Activated naive CD4-positive, alpha-beta T cell treated with anti-CD3 and anti-CD28 coated beads for 36 hours (primary cell): ENCODE results near the gene MBOAT1. TPM values are rescaled to one million over a fixed set of nuclear protein-coding genes. Genes with fewer than 3 reads are reported as not detected.
A peak's percentile ranks its signal among the peaks of the same experiment; 100 is the strongest.

Experiments used
- CTCF ChIA-PET: fragments of 350-600 bp; sonication (Branson Sonifier 250); formaldehyde crosslinking; loops from one replicate; lab custom pipeline; 2021; ENCODE audit warnings: antibody characterized with exemption; lab: Charles Lee
- DNase-seq: peaks from one replicate; pipeline ENCODE4 v3.0.0-alpha.2; 2020
- H3K27ac Mint-ChIP-seq: one replicate; pipeline ENCODE4 v1.8.0; 2021; ENCODE audit warnings: mild to moderate bottlenecking, mixed read lengths
- H3K27me3 Mint-ChIP-seq: one replicate; pipeline ENCODE4 v1.8.0; 2021; ENCODE audit warnings: low read depth, mixed read lengths
- H3K36me3 Mint-ChIP-seq: one replicate; pipeline ENCODE4 v1.8.0; 2021; ENCODE audit warnings: low read depth, mixed read lengths
- H3K4me1 Mint-ChIP-seq: one replicate; pipeline ENCODE4 v1.8.0; 2021; ENCODE audit warnings: low read depth, mixed read lengths
- H3K4me3 Mint-ChIP-seq: one replicate; pipeline ENCODE4 v1.8.0; 2021; ENCODE audit warnings: mild to moderate bottlenecking, moderate library complexity, mixed read lengths
- H3K9me3 Mint-ChIP-seq: one replicate; pipeline ENCODE4 v1.8.0; 2021; ENCODE audit warnings: mixed read lengths
- intact Hi-C: fragments of 100-400 bp; cut with micrococcal nuclease; formaldehyde crosslinking; loops from one replicate; pipeline ENCODE4 v1.15.1; 2023
- total RNA-seq, 2 experiments: library from RNA; stranded (reverse); gene quantifications; one replicate each; pipeline ENCODE4 v1.2.3, GENCODE V29; 2021

The MBOAT1 gene
- total RNA-seq, 2 experiments from 2014 or later = 6.3 to 7.3 TPM

DNA sequence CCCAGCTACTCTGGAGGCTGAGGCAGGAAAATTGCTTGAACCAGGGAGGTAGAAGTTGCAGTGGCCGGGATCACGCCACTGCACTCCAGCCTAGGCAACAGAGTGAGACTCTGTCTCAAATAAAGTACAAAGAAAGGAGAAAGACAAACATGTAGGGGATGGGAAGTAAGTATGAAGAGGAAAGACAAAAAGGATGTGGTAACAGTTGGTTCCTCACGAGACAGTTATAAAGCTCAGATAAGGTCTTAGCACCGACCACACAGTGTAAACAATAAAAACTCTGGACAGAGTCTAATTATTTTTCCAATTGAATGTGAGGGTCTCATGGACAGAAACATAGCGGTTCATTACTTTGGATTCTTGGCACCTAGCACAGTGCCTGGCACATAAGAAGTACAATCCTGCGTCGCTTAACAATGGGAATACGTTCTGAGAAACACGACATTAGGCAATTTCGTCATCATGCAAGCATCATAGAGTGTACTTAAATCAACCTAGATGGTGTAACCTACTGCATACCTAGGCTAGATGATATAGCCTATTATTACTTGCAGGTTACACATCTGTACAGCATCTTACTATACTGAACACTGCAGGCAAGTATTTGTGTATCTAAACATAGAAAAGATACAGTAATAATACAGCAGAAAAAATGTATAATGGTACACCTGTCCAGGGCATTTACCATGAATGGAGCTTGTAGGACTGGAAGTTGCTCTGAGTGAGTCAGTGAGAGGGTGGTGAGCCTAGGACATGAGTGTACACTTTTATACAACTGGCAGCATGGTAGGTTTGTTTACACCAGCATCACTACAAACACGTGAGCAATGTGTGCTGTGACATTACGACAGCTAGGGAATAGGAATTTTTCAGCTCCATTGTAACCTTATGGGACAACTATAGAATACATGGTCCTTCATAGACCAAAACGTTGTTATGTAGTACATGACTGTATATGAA, 38.2 kb downstream of the MBOAT1 start:
- H3K4me3 Mint-ChIP-seq = no peak overlapping the region
- peaks cover 23% of the 10 kb centered on the region for H3K4me1 Mint-ChIP-seq
- H3K27ac Mint-ChIP-seq = no peak overlapping the region
- no peaks in the 10 kb centered on the region for H3K9me3 Mint-ChIP-seq
- CTCF ChIA-PET = no interaction called here
- no peaks in the 10 kb centered on the region for H3K27me3 Mint-ChIP-seq
- no peaks in the 10 kb centered on the region for H3K36me3 Mint-ChIP-seq
- no peak for DNase-seq
- intact Hi-C loops = loop anchor here (5.0 kb wide), 1 partner anchor 38 kb away; the partner anchor contains the start of gene MBOAT1

DNA sequence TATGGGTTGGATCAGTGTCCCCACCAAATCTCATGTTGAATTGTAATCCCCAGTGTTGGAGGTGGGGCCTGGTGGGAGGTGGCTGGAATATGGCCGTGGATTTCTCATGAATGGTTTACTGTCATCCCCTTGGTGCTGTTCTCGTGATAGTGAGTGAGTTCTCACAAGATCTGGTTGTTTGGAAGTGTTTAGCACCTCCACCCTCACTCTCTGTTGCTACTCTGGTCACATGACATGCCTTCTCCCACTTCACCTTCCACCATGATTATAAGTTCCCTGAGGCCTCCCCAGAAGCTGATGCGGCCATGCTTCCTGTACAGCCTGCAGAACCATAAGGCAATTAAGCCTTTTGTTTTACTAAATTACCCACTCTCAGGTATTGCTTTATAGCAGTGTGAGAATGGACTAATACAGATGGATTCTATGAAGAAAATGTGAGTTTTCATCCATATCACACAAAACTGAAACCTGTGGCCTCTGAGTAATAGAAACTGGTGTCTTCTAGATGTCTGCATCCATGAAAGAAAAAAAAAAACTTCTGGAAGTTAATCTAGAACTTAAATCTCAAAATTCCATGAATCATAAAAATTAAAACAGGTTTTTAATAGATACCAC, 39.3 kb downstream of the MBOAT1 start:
- CTCF ChIA-PET = no interaction called here
- no peak overlapping the region for H3K27ac Mint-ChIP-seq
- DNase-seq = peak; percentile 4
- H3K4me3 Mint-ChIP-seq = no peak overlapping the region
- H3K27me3 Mint-ChIP-seq = no peaks in the 10 kb centered on the region
- no peaks in the 10 kb centered on the region for H3K9me3 Mint-ChIP-seq
- peaks cover 23% of the 10 kb centered on the region for H3K4me1 Mint-ChIP-seq
- no peaks in the 10 kb centered on the region for H3K36me3 Mint-ChIP-seq
- intact Hi-C loops = loop anchor here (5.0 kb wide), 1 partner anchor 39 kb away; the partner anchor contains the start of gene MBOAT1

DNA sequence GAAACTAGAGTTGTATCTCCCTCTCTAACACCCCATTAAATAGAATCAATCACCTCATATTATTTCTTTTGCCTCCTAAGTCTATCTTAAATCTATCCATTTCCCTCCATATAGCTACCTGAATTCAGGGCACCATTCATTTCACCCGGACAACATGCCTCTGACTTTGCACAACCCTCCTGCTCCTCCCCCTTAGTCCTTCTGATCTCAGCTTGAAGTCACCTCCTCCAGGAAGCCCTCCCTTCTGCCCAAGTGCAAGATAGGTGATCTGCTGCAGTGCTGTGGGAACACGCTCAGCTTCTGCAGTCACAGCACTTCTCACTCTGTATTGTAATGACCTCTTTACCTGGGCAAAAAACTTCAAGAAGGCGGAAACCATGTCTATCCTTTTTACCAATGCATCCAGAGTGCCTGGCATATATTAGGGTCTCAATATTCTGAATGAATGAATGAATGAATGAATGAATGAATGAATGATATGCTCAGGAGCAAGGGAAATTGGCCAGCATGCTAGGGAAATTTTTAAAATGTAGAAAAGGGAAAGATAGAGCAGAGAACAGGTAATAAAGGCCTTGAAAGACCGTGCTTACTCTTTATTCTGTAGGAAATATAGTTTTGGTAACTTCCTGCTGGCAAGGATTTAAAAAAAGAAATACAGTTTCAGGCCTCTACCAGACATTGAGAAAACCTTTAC, 41.7 kb downstream of the MBOAT1 start:
- Mint-ChIP-seq H3K4me1 (peaks cover 23% of the 10 kb centered on the region), H3K36me3 (peaks cover 6% of the 10 kb centered on the region), H3K27me3 (no peaks in the 10 kb centered on the region), H3K9me3 (no peaks in the 10 kb centered on the region), H3K27ac (no peak overlapping the region), H3K4me3 (no peak overlapping the region)
- DNase-seq = no peak
- CTCF ChIA-PET = no interaction called here
- intact Hi-C loops = loop anchor here (5.0 kb wide), 1 partner anchor 42 kb away; the partner anchor contains the start of gene MBOAT1

DNA sequence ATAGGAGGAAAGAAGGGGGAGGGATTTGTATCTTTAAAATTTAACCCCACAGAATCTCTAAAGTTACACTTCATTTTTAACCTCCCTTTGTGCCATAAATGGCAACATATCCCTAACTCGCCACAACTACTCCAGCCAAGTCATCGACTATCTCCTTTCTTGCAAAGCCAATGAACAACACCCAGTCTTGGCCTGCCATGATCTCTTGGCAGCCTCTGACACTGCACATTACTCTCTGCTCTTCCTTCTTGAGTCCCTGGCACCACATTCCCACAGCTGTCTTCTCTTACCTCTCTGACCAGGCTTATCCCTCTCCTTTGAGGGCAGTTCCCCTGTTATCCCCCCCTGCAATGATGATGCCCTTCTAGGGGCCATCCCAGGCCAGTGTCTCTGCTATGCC, 42.5 kb downstream of the MBOAT1 start:
- H3K27ac Mint-ChIP-seq = no peak overlapping the region
- H3K27me3 Mint-ChIP-seq = no peaks in the 10 kb centered on the region
- no peaks in the 10 kb centered on the region for H3K9me3 Mint-ChIP-seq
- intact Hi-C loops = loop anchor here (5.0 kb wide), 1 partner anchor 43 kb away; the partner anchor contains the start of gene MBOAT1
- no peak for DNase-seq
- H3K36me3 Mint-ChIP-seq = peaks cover 6% of the 10 kb centered on the region
- CTCF ChIA-PET = no interaction called here
- no peak overlapping the region for H3K4me3 Mint-ChIP-seq
- H3K4me1 Mint-ChIP-seq = peaks cover 23% of the 10 kb centered on the region

DNA sequence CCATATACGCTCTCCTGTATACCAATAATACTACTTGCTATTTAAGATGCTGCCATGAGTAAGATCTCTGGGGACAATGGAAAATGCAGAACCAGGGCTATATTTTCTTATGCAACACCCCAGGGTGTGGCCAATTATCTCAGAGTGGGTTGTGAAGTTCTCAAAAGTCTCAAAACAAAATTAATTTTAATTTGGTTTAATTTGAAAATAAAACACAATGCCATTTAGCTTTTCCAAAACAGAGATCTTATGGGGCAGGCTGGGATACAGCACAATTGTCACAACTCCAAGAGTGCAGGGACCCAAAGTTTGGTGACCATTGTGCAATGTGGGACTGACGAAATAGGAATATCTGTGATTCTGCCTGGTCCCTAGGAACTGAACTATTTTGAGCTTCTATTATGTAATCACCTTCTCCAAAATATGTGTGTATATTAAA, 43.1 kb downstream of the MBOAT1 start:
- Mint-ChIP-seq H3K27ac (no peak overlapping the region), H3K9me3 (no peaks in the 10 kb centered on the region), H3K4me3 (no peak overlapping the region), H3K27me3 (no peaks in the 10 kb centered on the region), H3K36me3 (peaks cover 6% of the 10 kb centered on the region), H3K4me1 (peaks cover 17% of the 10 kb centered on the region)
- intact Hi-C loops = no loop called here
- CTCF ChIA-PET = no interaction called here
- DNase-seq = no peak

DNA sequence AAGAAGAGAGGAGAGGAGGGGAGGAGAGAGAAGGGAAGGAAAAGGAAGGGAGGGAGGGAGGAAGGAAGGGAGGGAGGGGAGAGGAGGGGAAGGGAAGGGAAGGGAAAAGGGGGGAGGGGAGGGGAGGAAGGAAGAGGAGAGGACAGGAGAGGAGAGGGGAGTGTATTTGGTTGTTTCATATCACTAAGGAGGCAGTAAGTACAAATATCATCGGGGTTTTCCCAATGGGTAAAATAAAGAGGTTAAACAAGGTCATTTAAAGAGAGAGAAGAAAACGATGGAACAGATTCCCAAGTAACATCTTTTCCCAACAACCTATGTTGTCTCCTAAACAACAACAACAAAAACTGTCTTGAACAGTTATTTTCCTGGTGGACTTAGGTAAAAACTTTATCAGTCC, 43.6 kb downstream of the MBOAT1 start:
- CTCF ChIA-PET = no interaction called here
- DNase-seq = no peak
- peaks cover 12% of the 10 kb centered on the region for H3K4me1 Mint-ChIP-seq
- H3K9me3 Mint-ChIP-seq = no peaks in the 10 kb centered on the region
- intact Hi-C loops = no loop called here
- H3K4me3 Mint-ChIP-seq = no peak overlapping the region
- peaks cover 6% of the 10 kb centered on the region for H3K36me3 Mint-ChIP-seq
- no peak overlapping the region for H3K27ac Mint-ChIP-seq
- H3K27me3 Mint-ChIP-seq = no peaks in the 10 kb centered on the region

DNA sequence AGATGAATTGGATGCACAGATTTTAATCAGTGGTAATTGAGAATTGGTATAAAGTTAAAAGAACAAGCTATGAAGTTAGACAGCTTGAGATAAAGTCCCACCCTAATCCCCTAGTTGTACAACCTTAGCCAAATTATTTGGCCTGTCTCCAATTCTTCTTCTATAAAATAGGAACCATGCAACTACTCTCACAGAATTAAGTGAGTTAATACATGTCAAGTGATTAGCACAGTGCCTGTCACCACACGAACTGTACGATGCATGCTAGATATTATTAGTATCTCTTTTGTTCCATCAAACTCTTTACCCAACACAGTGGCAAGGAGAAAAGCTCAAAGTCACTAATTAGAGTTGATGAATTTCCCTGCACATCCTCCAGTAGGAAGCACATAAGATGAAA, 44.7 kb downstream of the MBOAT1 start:
- H3K9me3 Mint-ChIP-seq = no peaks in the 10 kb centered on the region
- peaks cover 6% of the 10 kb centered on the region for H3K36me3 Mint-ChIP-seq
- peaks cover 2% of the 10 kb centered on the region for H3K4me1 Mint-ChIP-seq
- H3K4me3 Mint-ChIP-seq = no peak overlapping the region
- CTCF ChIA-PET = interaction anchor here (0.6 kb wide), 2 partner anchors 8 to 10 kb away, joined by 3 to 4 read pairs; no protein-coding TSS in a partner anchor
- intact Hi-C loops = no loop called here
- no peak for DNase-seq
- no peak overlapping the region for H3K27ac Mint-ChIP-seq
- H3K27me3 Mint-ChIP-seq = no peaks in the 10 kb centered on the region

DNA sequence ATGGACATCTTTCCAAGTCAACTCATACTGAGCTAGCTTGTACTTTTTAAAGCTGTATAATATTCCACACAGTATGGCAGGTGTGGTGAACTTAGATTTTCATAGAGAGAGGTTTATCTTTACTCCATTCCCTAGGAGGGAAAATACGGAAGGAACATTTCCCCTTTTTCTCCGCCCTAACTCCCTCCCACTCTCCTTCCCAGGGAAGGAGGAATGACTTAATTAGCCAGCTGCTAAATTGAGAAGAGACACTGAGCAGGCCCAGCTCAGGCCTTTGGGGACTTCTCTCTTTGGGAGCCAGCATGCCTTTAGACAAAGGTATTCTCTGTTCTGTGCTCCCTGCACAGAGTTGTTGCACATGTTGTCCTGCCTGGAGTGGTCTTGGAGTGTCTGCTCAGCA, 46.1 kb downstream of the MBOAT1 start:
- no peak overlapping the region for H3K4me3 Mint-ChIP-seq
- H3K27me3 Mint-ChIP-seq = no peaks in the 10 kb centered on the region
- H3K4me1 Mint-ChIP-seq = no peaks in the 10 kb centered on the region
- H3K36me3 Mint-ChIP-seq = peaks cover 6% of the 10 kb centered on the region
- CTCF ChIA-PET = no interaction called here
- no peaks in the 10 kb centered on the region for H3K9me3 Mint-ChIP-seq
- no peak overlapping the region for H3K27ac Mint-ChIP-seq
- intact Hi-C loops = no loop called here
- DNase-seq = no peak

DNA sequence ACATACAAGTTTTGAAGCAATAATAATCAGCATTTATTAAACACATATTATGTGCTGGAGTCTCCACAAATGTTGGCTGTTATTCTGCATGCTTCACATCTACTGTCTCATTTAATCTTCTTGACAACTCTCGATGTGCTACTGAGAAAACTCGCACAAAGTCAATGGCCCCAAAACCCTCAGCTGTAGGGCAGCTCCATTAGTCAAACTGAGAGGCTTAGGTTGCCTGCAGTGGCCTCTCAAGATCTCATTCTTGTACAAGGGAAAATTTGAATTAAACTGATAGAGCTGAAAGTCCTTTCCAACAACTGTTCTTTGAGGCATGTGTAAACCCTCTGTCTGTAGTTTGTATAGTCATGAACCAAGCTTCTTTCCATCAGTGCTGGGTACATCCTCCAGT, 49.8 kb downstream of the MBOAT1 start:
- Mint-ChIP-seq H3K36me3 (peaks cover 6% of the 10 kb centered on the region), H3K4me1 (no peaks in the 10 kb centered on the region), H3K27ac (no peak overlapping the region), H3K9me3 (no peaks in the 10 kb centered on the region), H3K4me3 (no peak overlapping the region), H3K27me3 (no peaks in the 10 kb centered on the region)
- CTCF ChIA-PET = interaction anchor here (1.2 kb wide), 1 partner anchor 38 kb away, joined by 3 read pairs; no protein-coding TSS in a partner anchor
- intact Hi-C loops = no loop called here
- no peak for DNase-seq

DNA sequence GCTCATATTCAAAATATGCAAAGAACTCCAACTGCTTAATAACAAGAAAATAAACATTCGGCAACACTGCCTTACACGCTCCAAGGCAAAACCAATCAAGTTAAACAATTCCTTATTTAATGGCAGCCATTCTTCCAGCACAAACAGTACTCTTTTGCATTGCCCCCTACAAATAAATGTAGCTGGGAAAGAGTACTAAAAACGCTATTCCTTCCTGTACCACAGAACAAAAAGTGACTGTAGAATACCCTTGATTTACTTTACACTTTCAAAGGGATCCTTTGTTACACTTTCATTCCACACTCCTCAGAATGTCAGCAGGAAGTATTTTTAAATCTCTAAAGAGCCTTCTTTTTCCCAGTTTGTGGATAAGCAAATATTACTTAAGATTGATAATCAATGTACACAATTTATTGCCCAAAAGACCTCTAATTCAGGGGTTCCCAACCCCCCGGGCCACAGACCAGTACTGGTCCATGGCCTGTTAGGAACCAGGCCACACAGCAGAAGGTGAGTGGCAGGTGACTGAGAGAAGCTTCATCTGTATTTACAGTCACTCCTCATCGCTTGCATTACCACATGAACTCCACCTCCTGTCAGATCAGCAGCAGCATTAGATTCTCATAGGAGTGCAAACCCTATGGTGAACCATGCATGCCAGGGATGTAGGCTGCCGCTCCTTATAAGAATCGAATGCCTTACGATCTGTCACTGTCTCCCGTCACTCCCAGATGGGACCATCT, 51.6 kb downstream of the MBOAT1 start:
- no peak for DNase-seq
- no peaks in the 10 kb centered on the region for H3K27me3 Mint-ChIP-seq
- H3K36me3 Mint-ChIP-seq = no peaks in the 10 kb centered on the region
- no peak overlapping the region for H3K27ac Mint-ChIP-seq
- no peaks in the 10 kb centered on the region for H3K9me3 Mint-ChIP-seq
- CTCF ChIA-PET = no interaction called here
- H3K4me1 Mint-ChIP-seq = no peaks in the 10 kb centered on the region
- H3K4me3 Mint-ChIP-seq = no peak overlapping the region
- intact Hi-C loops = no loop called here

DNA sequence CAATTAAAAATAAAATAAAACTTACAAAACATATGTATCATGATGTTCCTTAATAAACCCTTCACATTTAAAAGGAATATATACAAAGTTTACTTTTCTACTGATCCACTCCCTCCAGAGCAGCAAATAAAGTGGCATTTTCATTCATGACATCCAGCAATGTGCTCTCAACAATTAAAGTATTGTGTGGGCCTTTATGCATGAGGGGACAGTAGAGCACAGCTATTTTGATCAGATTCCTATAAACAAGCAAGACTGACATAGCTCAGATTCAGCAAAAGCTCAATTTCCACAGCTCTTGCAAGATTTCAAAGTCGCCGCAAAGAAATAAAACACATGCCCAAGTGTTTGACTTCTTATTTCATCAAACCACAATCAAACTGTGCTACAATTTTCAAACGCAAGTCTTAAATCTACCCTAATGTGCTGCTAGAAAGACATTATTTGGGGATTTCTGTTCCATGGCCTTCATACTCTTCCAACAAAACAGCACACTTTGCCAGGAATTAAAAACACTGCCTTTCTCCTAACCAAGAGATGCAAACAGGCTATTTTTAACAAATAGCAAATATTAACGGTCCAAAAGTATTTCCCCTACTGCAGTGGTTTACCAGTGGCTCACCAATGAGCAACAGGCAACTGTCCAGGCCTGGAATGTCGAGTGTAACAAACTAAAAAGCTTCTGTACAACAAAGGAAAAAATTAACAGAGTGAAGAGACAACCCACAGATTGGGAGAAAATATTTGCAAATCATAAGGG, 52.3 kb downstream of the MBOAT1 start:
- H3K36me3 Mint-ChIP-seq = no peaks in the 10 kb centered on the region
- H3K4me1 Mint-ChIP-seq = no peaks in the 10 kb centered on the region
- H3K9me3 Mint-ChIP-seq = no peaks in the 10 kb centered on the region
- CTCF ChIA-PET = no interaction called here
- intact Hi-C loops = no loop called here
- H3K4me3 Mint-ChIP-seq = no peak overlapping the region
- no peak for DNase-seq
- no peaks in the 10 kb centered on the region for H3K27me3 Mint-ChIP-seq
- no peak overlapping the region for H3K27ac Mint-ChIP-seq
